ENCODE data around the gene STKLD1.
"Not testable (repeated sequence)": the region's sequence is repeated elsewhere in the genome, so short reads cannot be mapped to it uniquely, and the experiment has no call there.

The STKLD1 gene

GRCh38 chr9:133443248-133443647, 67.1 kb downstream of the STKLD1 start:
- DNase-seq (ENCODE audit: low read depth in 2 of 2), result no peak

DNA sequence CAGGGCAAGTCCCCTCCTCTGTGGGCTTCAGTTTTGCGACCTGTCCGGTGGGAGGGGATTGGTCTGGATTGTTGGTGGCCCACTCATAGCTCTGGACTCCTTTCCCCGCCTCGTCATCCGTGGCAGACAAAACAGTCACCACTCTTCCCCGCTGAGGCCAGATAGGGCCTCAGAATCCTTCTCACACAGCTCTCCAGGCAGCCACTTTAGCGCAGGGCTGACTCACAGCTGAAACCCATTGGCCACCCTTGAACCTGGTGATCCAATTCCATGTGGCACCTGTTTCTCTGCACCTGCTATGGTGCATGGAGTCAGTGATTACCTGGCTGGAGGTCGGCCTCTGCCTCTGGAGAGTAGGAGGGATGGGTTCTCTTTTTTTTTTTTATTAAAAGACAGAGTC, 67.8 kb downstream of the STKLD1 start:
- no peak for DNase-seq (ENCODE audit: low read depth in 2 of 2)

GRCh38 chr9:133445293-133445969, 69.3 kb downstream of the STKLD1 start:
- DNase-seq (ENCODE audit: low read depth in 2 of 2), result no peak

- no peak for DNase-seq (ENCODE audit: low read depth in 2 of 2)
These were observed 72.4 kb downstream of the STKLD1 start for GRCh38 chr9:133448487-133448972.

- DNase-seq (ENCODE audit: low read depth in 2 of 2), result no peak
These were observed 73.6 kb downstream of the STKLD1 start for GRCh38 chr9:133449760-133450159.

DNA sequence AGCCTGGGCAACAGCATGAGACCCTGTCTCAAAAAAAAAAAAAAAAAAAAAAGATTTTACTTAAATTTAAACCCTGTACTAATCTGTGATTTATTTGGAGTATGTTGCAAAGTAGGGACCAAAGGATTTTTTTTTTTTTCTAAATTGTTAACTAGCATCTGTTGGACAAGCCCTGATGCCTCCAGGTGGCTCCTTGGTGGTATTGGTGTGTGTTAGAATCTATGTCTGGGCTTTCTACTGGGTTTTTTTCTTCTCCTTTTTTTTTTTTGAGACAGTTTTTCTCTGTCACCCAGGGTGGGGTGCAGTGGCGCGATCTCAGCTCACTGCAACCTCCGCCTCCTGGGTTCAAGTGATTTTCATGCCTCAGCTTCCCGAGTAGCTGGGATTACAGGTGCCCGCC, 75.7 kb downstream of the STKLD1 start:
- DNase-seq (ENCODE audit: low read depth in 2 of 2), result not testable (repeated sequence)

DNA sequence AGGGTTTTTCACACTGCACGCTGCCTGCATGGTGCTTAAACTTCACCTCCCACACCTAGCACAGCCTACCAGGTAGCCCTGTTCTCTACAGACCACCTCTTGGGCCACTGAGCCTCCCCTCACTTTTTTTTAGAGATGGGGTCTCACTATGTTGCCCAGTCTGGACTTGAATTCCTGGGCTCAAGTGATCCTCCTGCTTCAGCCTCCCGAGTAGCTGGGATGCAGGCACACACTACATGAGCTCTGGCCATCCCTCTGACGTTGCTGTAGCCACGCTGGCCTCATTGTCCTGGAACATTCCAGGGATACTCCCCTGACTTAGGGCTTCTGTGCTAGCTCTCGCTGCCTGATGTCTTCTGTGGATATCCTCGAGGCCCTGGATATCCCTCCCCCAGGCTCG, 76.4 kb downstream of the STKLD1 start:
- no peak for DNase-seq (ENCODE audit: low read depth in 2 of 2)

DNA sequence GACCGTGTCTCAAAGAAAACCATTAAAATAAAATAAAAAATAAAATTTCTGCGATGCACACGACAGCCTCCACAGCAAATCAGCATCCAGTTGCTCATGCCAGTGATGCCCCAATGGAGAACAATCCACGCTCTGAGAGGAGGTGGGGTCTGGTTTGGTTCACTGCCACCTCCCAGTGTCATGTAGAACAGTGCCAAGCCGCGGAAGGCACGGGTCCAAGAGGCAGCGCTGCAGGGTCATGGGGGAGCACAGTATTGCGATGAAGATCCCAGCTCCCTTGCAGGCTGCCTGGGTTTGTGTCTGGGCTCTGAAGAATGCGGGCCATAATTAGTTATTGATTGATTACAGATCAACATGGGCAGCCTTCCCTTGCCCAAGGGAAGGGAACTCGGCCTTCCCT, 77.5 kb downstream of the STKLD1 start:
- no peak for DNase-seq (ENCODE audit: low read depth in 2 of 2)

GRCh38 chr9:133454325-133454724, 78.2 kb downstream of the STKLD1 start:
- no peak for DNase-seq (ENCODE audit: low read depth in 2 of 2)

GRCh38 chr9:133454943-133455673, 78.9 kb downstream of the STKLD1 start:
- no peak for DNase-seq (ENCODE audit: low read depth in 2 of 2)
